DMS153 treated with DMSO at 0.1 percent for 48 hours (cell line): ENCODE results near the gene TPRX2.
"Not testable (repeated sequence)": the region's sequence is repeated elsewhere in the genome, so short reads cannot be mapped to it uniquely, and the experiment has no call there.

ENCODE experiments used
- DNase-seq: peaks from one replicate; lab custom pipeline; 2025; ENCODE audit not compliant: unreplicated experiment; lab: John Stamatoyannopoulos, UW

Gene TPRX2

GRCh38 chr19:47860602-47861297, 1.7 kb downstream of the TPRX2 start:
- no peak for DNase-seq

- DNase-seq: no peak
Observed at GRCh38 chr19:47861630-47862029, 2.6 kb downstream of the TPRX2 start.

DNA sequence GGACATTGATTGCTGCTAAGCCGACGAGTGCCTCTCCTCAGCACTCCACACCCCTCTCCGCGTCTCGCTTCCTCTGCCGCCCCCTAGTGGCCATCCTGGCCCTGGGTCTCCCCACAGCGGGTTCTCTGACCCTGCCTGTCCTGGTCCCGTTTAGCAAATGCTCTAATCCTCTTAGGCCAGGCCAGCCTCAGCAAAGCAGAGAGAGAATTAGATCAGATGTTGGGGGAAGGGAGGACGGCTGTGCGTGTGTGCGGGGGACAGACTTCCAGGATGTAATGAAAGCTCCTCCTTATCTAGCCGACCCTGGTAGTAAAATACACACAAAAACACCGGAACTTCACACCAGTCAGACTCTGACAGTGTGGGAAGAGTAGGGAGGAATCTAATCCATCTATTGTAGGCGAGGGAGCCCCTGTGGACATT, 4.5 kb downstream of the TPRX2 start:
- DNase-seq: peak; percentile 55

GRCh38 chr19:47865166-47865565, 6.1 kb downstream of the TPRX2 start:
- no peak for DNase-seq

GRCh38 chr19:47878906-47879305, 19.9 kb downstream of the TPRX2 start:
- no peak for DNase-seq

- DNase-seq: not testable (repeated sequence)
Observed at GRCh38 chr19:47879385-47879784, 20.4 kb downstream of the TPRX2 start.

- no peak for DNase-seq
Observed at GRCh38 chr19:47881757-47882156, 22.7 kb downstream of the TPRX2 start.

DNA sequence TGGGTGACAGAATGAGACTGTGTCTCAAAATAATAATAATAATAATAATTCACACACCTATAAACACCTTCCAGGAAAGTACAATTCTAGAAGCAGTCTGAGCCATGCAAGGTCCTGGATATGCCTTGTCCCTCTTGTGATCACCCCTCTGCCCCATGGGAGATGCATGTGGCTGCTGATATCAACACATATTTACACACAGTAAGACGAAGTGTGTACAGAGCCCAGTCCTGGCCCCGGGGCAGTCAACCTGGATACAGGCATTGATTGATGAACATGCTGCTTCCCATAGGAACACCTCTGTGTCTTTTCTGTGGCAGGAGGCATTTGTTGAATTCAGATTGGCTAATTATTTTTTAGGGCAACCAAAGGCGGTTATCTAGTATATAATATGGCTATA, 23.9 kb downstream of the TPRX2 start:
- no peak for DNase-seq

- no peak for DNase-seq
Observed at GRCh38 chr19:47885067-47885463, 26.0 kb downstream of the TPRX2 start.

- no peak for DNase-seq
Observed at GRCh38 chr19:47886010-47886559, 27.1 kb downstream of the TPRX2 start, which contains the start of gene SULT2A1. TSS of gene SULT2A1 (minus strand) at chr19:47886315. CDS start at chr19:47886257, 58 bp downstream.

DNA sequence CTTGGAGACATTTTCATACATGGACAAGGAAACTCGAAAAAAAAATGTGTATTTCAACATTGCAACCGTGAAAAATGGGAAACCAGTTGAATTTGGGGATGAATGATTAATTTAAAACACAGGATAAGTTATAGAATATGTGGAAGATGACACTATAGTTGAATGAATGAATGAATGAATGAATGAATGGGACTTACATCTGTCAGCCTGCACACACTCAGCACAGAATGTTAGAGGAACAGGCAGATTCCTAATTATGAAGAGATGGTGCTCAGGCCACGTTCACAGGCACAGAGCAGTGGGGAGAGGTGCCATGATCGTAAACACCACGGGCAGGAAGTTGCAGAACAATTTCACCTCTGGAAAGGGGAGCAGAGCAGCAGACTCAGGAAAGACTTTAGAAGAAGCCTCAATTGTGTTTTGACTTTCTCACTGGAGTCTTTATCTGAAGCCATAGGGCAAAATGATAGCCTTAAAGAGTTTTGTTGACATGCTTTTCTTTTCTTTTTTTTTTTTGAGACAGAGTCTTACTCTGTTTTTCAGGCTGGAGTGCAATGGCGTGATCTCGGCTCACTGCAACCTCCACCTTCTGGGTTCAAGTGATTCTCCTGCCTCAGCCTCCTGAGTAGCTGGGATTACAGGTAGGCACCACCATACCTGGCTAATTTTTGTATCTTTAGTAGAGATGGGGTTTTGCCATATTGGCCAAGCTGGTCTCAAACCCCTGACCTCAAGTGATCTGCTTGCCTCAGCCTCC, 32.0 kb downstream of the TPRX2 start:
- DNase-seq: no peak

DNA sequence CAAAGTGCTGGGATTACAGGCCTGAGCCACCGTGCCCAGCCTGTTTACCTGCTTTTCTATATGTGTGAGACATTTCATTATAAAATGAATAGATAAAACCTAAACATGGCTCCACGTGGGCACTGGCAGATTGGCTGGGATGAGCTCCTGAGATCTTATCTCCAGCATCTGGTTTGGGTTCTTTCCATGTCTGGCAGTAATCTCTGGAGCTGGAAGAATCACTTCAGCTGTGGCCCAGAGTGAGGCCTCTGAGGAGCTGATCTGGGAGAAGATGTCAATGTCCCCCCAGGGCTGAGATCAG, 32.5 kb downstream of the TPRX2 start:
- DNase-seq: no peak

DNA sequence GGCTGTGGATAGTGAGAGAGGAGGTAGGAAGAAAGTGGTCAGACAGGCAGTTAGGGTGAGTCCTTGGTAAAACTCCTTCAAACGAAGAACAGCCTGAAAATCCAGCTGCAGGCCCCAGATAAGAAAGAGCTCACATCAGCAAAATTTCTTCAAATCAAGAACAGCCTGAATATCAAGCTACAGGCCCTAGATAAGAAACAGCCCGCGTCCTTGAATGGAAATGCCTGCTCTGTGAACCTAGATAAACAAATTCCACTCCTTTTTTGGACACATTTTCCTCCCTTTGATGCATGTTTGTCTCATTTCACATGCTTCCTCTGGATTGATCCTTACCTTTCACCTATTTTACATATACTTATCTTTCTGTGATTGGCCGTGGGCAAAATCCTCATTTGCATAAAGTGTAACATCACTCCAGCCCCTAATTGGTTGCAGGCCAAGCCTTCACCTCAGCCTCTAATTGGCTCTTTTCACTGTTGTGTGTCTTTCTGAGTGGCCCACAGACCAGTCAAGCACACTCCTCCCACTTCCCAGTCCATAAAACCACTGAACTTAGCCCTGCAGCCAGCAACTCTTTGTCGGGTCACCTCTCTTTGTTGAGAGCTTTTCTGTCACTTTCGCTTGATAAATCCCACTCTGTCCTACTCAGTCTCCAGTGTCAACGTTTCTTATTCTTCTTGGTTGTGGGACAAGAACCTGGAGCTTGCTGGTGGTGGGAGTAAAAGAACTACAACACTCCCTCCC, 33.1 kb downstream of the TPRX2 start:
- no peak for DNase-seq

GRCh38 chr19:47895165-47895782, 36.2 kb downstream of the TPRX2 start:
- DNase-seq: no peak

DNA sequence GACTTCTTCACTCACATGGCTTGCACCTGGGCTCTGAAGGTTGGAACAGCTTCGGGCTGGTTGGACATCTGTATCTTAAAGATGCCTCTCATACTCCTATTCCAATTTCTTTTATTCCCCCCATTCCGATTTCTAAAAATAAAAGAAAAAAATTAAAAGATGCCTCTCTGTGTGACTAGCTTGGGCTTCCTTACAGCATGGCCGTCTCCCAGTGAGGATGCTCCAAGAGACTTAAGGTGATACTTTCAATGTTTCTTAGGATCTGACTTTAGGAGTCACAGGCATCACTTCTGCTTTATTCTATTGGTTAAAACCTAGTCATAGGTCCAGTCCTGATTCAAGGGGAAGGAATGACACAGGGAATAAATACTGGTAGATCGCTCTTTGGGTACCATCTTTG, 37.0 kb downstream of the TPRX2 start:
- DNase-seq: no peak

- no peak for DNase-seq
Observed at GRCh38 chr19:47896773-47897172, 37.7 kb downstream of the TPRX2 start.

DNA sequence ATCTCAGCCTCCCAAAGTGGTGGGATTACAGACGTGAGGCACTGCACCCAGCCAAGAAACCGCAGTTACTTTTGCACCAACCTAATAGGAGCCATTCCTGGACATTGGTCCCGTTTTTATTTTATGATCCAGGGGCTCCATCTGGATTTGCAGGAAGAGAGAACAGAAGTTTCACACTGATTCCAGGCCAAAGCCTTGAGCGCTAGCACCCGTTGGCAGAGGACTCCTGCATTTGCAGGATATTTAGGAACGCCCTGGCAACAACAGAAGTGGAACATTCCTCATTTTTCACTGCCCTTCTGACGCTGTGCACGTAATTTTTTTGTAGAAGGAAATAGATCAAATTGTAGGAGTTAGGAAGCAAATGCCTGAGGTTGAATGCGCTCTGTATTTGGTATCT, 38.8 kb downstream of the TPRX2 start:
- no peak for DNase-seq

DNA sequence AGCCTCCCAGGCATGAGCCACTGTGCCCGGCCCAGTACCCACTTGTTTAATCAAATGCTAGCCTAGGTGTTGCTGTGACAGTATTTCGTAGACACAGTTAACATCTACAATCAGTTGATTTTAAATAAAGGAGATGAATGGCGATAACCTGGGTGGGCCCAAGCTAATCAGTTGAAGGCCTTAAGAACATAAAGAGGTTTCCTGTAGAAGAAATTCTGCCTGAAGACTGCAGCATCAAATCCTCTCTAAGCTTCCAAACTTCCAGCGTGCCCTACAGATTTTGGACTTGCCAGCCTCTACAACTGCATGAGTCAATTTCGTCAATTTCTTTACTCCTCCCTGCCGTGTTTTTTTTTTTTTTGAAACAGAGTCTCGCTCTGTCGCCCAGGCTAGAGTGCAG, 40.3 kb downstream of the TPRX2 start:
- DNase-seq: no peak

DNA sequence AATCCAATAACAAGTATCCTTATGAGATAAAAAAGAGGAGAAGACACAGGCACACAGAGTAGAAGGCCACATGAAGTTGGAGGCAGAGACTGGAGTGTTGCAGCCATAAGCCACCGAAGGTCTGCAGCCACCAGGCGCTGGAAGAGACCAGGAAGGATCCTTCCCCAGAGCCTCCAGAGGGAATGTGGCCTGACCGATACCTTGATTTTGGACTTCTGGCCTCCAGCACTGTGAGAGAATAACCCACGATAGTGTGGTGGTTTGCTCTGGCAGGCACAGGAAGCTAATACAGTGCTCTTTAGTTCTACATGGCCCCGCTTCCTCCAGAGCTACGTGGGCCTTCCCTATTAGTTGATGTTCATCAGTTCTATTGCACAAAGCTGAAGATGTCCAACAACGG, 42.3 kb downstream of the TPRX2 start:
- DNase-seq: no peak

DNA sequence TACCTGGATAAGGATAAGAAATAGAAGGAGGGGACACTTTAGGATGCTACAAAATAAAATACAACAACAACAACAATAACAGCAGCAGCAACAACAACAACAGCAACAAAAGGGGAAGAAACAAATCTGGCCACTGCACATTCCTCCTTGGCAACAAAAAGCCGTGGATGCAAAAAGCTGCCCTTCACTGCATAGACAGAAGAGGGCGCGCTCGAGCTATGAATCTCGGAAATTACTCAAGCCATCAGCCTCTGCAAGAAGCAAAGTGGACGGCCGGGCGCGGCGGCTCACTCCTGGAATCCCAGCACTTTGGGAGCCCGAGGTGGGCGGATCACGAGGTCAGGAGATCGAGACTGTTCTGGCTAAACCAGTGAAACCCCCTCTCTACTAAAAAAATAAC, 50.3 kb downstream of the TPRX2 start:
- not testable (repeated sequence) for DNase-seq

DNA sequence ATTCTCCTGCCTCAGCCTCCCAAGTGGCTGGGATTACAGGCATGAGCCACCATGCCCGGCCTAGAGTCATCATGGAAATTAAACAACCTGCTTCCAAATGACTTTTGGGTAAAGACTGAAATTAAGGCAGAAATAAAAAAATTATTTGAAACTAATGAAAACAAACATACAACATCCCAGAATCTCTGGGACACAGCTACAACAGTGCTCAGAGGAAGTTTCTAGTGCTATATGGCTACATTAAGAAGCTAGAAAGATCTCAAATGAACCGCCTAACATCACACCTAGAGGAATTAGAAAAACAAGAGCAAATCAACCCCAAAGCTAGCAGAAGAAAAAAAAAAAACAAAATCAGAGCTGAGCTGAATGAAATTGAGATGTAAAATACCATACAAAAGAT, 51.2 kb downstream of the TPRX2 start:
- not testable (repeated sequence) for DNase-seq
